Gastroesophageal sphincter (tissue), 4 donors: ENCODE results near the gene SEC22A. TPM values are rescaled to one million over a fixed set of nuclear protein-coding genes. Genes with fewer than 3 reads are reported as not detected.

Experiments
- ATAC-seq: fragments of 150-250 bp; one replicate; pipeline ENCODE4 v1.9.1; 2016; ENCODE audit warnings: mild to moderate bottlenecking, moderate library complexity
- H3K27ac ChIP-seq, 4 donors: fragments of 200-600 bp; sonication (generic) in 3 of 4; 1 replicate in 3 of 4; 2 replicates in 1 of 4; pipeline ENCODE4 v1.5.1; 2016 to 2019
- H3K27me3 ChIP-seq: fragments of 200-600 bp; sonication (generic); one replicate; pipeline ENCODE4 v1.5.1; 2019
- H3K36me3 ChIP-seq, 2 donors: fragments of 200-600 bp; sonication (generic); one replicate each; pipeline ENCODE4 v1.5.1; 2019; ENCODE audit warnings: control low read depth in 1 of 2
- H3K4me1 ChIP-seq, 3 donors: fragments of 200-600 bp; sonication (generic); 1 replicate in 2 of 3; 2 replicates in 1 of 3; pipeline ENCODE4 v1.5.1; 2016 to 2019; ENCODE audit warnings: control low read depth in 2 of 3
- H3K4me3 ChIP-seq, 2 donors: fragments of 200-600 bp; sonication (generic); one replicate each; pipeline ENCODE4 v1.5.1; 2019; ENCODE audit warnings: mild to moderate bottlenecking in 1 of 2, moderate library complexity in 1 of 2
- H3K9me3 ChIP-seq, 3 donors: fragments of 200-600 bp; sonication (generic); one replicate each; pipeline ENCODE4 v1.5.1; 2017 to 2019; ENCODE audit warnings: control low read depth in 2 of 3
- EP300 ChIP-seq: sonication (generic); formaldehyde crosslinking; IDR thresholded peaks from one replicate; pipeline ENCODE4 v1.6.1; 2017; ENCODE audit warnings: antibody characterized with exemption, mild to moderate bottlenecking
- POLR2A ChIP-seq, 2 donors: fragments of 450-650 bp; IDR thresholded peaks; one replicate each; pipeline ENCODE4 v1.6.1; 2017; ENCODE audit warnings: antibody characterized with exemption in 2 of 2, mild to moderate bottlenecking in 2 of 2, moderate library complexity in 1 of 2
- POLR2AphosphoS5 ChIP-seq: sonication (generic); formaldehyde crosslinking; IDR thresholded peaks from one replicate; pipeline ENCODE4 v1.6.1; 2017; ENCODE audit warnings: antibody characterized with exemption
- WGBS, 2 donors: methylation state at CpG; one replicate each; pipeline ENCODE4 v1.1.5; 2018; ENCODE audit warnings: low coverage in 1 of 2; 5-methylcytosine and 5-hydroxymethylcytosine counted together
- total RNA-seq, 4 donors: library from RNA; depleted of rRNA; stranded (reverse); fragments of >200 nt; gene quantifications; one replicate each; pipeline ENCODE4 v1.1.0, GENCODE V29; 2016
- TF ChIP-seq, protein P1 (sequence below), 4 experiments: fragments of 200-600 bp in 2 of 4; fragments of 450-650 bp in 2 of 4; sonication (generic) in 1 of 4; IDR thresholded peaks; one replicate each; pipeline ENCODE4 v1.5.1; 2017 to 2019; ENCODE audit warnings: antibody characterized with exemption in 4 of 4, mild to moderate bottlenecking in 2 of 4, moderate library complexity in 2 of 4

Gene SEC22A
- total RNA-seq, 4 donors from 2014 or later, result 17.3 to 32.2 (median 23.9) TPM

DNA sequence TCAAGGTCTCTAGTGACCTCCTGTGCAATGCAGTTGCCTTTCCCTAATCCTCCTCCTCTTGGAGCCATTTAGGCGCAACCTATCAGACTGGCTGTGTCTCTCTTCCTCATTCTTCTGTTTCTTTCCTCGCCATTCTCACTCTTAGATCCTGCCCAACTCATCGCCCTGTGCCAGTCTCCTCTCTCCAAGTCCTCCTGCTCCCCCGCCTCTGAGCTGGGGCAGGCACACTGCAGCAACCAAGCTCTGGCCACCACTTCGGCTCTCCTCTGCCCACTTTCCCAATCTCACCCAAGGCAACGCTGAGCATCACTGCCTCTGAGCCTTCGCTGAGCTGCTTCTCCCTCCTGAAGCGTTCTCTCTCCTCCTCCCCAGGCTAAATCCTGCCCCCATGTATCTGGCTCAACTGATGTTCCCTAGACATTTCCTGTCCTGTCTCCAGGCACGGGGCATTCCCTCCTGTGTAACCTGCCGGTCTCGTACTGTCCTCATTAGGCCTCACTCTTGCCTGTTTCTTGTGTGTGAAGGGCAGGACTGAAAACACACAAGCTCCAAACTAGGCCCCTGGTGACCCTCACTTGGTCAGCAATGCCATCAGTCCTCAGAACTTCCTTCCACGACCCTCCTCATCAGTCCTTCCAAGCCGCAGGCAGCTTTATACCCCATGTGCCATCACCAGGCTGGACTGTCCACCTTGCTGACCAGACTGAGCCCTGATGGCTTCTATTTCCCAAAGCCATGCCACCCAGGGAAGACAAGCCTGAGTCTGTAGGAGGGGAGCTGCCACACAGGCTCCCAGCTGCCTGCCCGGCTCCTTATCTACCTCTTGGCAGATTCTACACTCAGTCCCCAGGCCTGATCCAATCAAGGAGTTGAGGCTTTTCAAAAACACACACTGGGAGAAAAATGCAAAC is 85.6 kb downstream of the SEC22A start:
- Histone ChIP-seq H3K27me3 (no peaks in the 10 kb centered on the region), H3K9me3 (no peaks in the 10 kb centered on the region), H3K36me3 (peaks cover 0 to 98% of the 10 kb centered on the region in 2 donors), H3K27ac (no peak overlapping the region), H3K4me1 (peaks cover 0 to 29% (median 0%) of the 10 kb centered on the region in 3 donors), H3K4me3 (no peak overlapping the region)
- TF ChIP-seq POLR2A (IDR thresholded peaks at IDR 0.05) (no peak), EP300 (no peak), POLR2AphosphoS5 (no peak)
- TF ChIP-seq, protein P1, sequence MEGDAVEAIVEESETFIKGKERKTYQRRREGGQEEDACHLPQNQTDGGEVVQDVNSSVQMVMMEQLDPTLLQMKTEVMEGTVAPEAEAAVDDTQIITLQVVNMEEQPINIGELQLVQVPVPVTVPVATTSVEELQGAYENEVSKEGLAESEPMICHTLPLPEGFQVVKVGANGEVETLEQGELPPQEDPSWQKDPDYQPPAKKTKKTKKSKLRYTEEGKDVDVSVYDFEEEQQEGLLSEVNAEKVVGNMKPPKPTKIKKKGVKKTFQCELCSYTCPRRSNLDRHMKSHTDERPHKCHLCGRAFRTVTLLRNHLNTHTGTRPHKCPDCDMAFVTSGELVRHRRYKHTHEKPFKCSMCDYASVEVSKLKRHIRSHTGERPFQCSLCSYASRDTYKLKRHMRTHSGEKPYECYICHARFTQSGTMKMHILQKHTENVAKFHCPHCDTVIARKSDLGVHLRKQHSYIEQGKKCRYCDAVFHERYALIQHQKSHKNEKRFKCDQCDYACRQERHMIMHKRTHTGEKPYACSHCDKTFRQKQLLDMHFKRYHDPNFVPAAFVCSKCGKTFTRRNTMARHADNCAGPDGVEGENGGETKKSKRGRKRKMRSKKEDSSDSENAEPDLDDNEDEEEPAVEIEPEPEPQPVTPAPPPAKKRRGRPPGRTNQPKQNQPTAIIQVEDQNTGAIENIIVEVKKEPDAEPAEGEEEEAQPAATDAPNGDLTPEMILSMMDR (IDR thresholded peaks at IDR 0.05), result no peak
- ATAC-seq, result no peak
- 86 to 95% methylated on average over 9 to 11 of the region's 14 CpGs for WGBS, 2 donors

DNA sequence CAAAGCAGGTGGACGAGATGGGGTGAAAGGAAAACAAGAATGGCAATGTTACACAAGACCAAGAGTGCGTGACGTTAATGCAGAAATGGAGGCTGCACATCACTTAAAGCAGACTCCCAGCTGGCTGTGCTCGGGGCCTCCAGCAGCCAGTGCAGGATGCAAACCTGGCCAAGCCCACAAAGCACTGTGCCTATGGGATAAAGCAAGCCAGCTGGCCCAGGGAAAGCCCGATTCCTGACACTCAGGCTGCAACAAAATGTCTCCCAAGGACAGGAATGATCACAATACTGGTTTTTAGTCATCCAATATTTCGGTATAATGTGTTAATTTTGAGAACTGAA is 86.2 kb downstream of the SEC22A start:
- TF ChIP-seq EP300 (no peak), POLR2A (IDR thresholded peaks at IDR 0.05) (no peak), POLR2AphosphoS5 (no peak)
- TF ChIP-seq, protein P1 (IDR thresholded peaks at IDR 0.05), result no peak
- no peak for ATAC-seq
- WGBS, 2 donors, result 53 to 67% methylated on average over 3 to 6 of the region's 6 CpGs
- Histone ChIP-seq H3K9me3 (no peaks in the 10 kb centered on the region), H3K27me3 (no peaks in the 10 kb centered on the region), H3K36me3 (peaks cover 0 to 98% of the 10 kb centered on the region in 2 donors), H3K27ac (peak overlapping the region in 1 of 4 donors; percentile 50), H3K4me1 (peaks cover 0 to 29% (median 0%) of the 10 kb centered on the region in 3 donors), H3K4me3 (no peak overlapping the region)

DNA sequence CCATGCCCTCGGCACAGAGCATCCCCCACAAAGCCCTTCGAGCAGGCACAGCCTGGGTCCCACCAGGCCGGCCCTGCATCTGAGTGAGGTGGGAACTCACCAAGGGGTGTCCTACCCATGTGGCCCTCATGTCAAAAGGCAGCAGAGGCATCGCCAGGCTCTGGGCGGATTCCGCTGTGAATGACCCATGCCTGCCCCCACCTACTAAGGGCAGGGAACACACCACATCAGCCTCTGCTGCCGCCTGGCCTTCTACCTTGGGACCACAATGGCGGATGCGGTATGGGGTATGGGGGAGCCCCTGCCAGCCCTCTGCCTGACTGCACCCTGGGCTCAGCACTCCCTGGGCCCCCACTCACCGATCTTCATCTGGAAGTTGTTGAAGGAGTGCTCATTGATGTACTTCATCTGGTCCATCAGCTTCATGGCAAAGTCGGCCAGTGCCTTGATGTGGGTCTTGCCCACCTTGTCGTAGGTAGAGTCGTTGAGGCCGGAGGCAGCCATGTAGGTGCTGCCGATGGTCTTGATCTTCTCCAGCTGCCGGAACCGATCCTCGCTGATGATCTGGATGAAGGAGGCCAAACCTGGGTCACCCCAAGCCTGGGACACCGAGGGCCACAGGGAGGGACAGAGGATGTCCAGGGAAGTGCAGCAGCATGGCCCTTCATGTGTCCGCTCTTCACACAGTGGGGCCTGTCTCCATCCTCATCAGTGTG is 87.8 kb downstream of the SEC22A start:
- no peak for TF ChIP-seq POLR2A (IDR thresholded peaks at IDR 0.05)
- WGBS, 2 donors, result 47 to 60% methylated on average over 1 to 2 of the region's 20 CpGs
- H3K9me3 ChIP-seq, result no peaks in the 10 kb centered on the region
- peak overlapping the region in 2 of 4 donors; percentile 50 to 56 for H3K27ac ChIP-seq
- H3K27me3 ChIP-seq, result no peaks in the 10 kb centered on the region
- no peak for ATAC-seq
- peaks cover 0 to 98% of the 10 kb centered on the region in 2 donors for H3K36me3 ChIP-seq
- no peak overlapping the region for H3K4me3 ChIP-seq
- H3K4me1 ChIP-seq, result peaks cover 0 to 29% (median 0%) of the 10 kb centered on the region in 3 donors

GRCh38 chr3:123290107-123290930 is 88.6 kb downstream of the SEC22A start:
- H3K27ac ChIP-seq, result peak overlapping the region in 2 of 4 donors; percentile 50 to 56
- H3K9me3 ChIP-seq, result no peaks in the 10 kb centered on the region
- H3K4me3 ChIP-seq, result no peak overlapping the region
- no peak for ATAC-seq
- TF ChIP-seq, protein P1 (IDR thresholded peaks at IDR 0.05), result no peak
- TF ChIP-seq POLR2AphosphoS5 (no peak), POLR2A (IDR thresholded peaks at IDR 0.05) (no peak), EP300 (no peak)
- peaks cover 0 to 29% (median 0%) of the 10 kb centered on the region in 3 donors for H3K4me1 ChIP-seq
- H3K27me3 ChIP-seq, result no peaks in the 10 kb centered on the region
- WGBS, 2 donors, result 60 to 62% methylated on average over 1 to 5 of the region's 13 CpGs
- peaks cover 0 to 98% of the 10 kb centered on the region in 2 donors for H3K36me3 ChIP-seq

GRCh38 chr3:123290962-123291361 is 89.2 kb downstream of the SEC22A start:
- Histone ChIP-seq H3K9me3 (no peaks in the 10 kb centered on the region), H3K36me3 (peaks cover 0 to 98% of the 10 kb centered on the region in 2 donors), H3K4me1 (peaks cover 0 to 29% (median 0%) of the 10 kb centered on the region in 3 donors), H3K27me3 (no peaks in the 10 kb centered on the region), H3K4me3 (no peak overlapping the region), H3K27ac (peak overlapping the region in 2 of 4 donors; percentile 50 to 56)
- 89 to 93% methylated on average over 3 to 5 of the region's 23 CpGs for WGBS, 2 donors
- ATAC-seq, result no peak
- TF ChIP-seq POLR2A (IDR thresholded peaks at IDR 0.05) (no peak), POLR2AphosphoS5 (no peak), EP300 (no peak)
- TF ChIP-seq, protein P1 (IDR thresholded peaks at IDR 0.05), result no peak
